IPS-15b (cell line): ENCODE results near the gene ITPR3.

Experiments
- H3K27me3 ChIP-seq: one replicate; pipeline ENCODE4 v1.6.1; 2013; ENCODE audit warnings: low read length; ENCODE audit not compliant: control insufficient read depth, insufficient read depth
- H3K36me3 ChIP-seq: one replicate; pipeline ENCODE4 v1.6.1; 2013; ENCODE audit warnings: low read length; ENCODE audit not compliant: control insufficient read depth, insufficient read depth
- H3K4me1 ChIP-seq: one replicate; pipeline ENCODE4 v1.6.1; 2013; ENCODE audit warnings: mild to moderate bottlenecking, low read length; ENCODE audit not compliant: control insufficient read depth, insufficient read depth
- H3K4me3 ChIP-seq: one replicate; pipeline ENCODE4 v1.5.1; 2013; ENCODE audit warnings: low read depth, low read length
- H3K9ac ChIP-seq: one replicate; pipeline ENCODE4 v1.6.1; 2013; ENCODE audit warnings: low read depth, mild to moderate bottlenecking, low read length
- H3K9me3 ChIP-seq: one replicate; pipeline ENCODE4 v1.6.1; 2013; ENCODE audit warnings: mild to moderate bottlenecking, low read length; ENCODE audit not compliant: control insufficient read depth, insufficient read depth

The ITPR3 gene

GRCh38 chr6:33652002-33652401 lies 30.9 kb downstream of the ITPR3 start:
- Histone ChIP-seq H3K36me3 (peaks cover 9% of the 10 kb centered on the region), H3K9me3 (no peaks in the 10 kb centered on the region), H3K4me3 (no peak overlapping the region), H3K4me1 (no peaks in the 10 kb centered on the region), H3K27me3 (no peaks in the 10 kb centered on the region), H3K9ac (peak overlapping the region; percentile 54)

DNA sequence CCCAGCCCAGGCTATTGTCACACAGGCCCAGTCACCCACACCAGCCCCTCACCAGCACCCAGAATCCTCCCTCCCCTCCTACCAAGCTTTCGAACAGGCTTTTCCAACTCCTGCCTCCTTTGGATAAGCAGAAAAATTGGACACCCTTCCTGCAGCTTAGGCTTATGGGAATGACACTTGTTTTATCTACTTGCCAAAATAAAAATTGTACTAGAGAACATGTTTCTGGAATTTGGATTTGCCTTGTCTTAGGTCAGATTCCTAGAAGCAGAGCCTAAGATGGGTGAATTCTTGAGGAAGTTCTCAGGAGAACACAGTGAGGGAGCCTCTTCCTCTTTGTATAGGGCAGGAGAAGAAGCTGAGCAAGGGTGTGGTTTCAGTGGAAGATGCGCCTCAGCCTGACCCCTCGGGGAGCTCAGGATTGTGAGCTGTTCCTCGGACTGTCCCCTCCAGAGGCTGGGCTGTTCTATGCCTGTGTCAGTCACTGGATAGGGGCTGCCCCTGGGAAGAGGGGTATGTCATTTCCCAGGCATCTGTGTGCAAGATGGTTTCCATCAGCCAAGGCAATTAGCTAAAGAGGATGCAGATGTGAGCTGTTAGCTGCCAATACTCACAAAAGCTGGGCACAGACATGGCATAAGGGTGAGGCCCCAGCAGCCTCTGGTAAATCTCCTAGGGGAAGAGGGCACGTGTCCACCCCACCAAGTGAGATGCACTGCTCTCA lies 33.9 kb downstream of the ITPR3 start:
- H3K27me3 ChIP-seq: no peaks in the 10 kb centered on the region
- H3K36me3 ChIP-seq: peaks cover 26% of the 10 kb centered on the region
- H3K9me3 ChIP-seq: no peaks in the 10 kb centered on the region
- no peaks in the 10 kb centered on the region for H3K4me1 ChIP-seq
- H3K4me3 ChIP-seq: no peak overlapping the region
- H3K9ac ChIP-seq: no peak overlapping the region

- Histone ChIP-seq H3K36me3 (peaks cover 27% of the 10 kb centered on the region), H3K4me1 (no peaks in the 10 kb centered on the region), H3K27me3 (no peaks in the 10 kb centered on the region), H3K4me3 (no peak overlapping the region), H3K9me3 (no peaks in the 10 kb centered on the region), H3K9ac (no peak overlapping the region)
Measured at GRCh38 chr6:33656844-33657243, 35.7 kb downstream of the ITPR3 start.

DNA sequence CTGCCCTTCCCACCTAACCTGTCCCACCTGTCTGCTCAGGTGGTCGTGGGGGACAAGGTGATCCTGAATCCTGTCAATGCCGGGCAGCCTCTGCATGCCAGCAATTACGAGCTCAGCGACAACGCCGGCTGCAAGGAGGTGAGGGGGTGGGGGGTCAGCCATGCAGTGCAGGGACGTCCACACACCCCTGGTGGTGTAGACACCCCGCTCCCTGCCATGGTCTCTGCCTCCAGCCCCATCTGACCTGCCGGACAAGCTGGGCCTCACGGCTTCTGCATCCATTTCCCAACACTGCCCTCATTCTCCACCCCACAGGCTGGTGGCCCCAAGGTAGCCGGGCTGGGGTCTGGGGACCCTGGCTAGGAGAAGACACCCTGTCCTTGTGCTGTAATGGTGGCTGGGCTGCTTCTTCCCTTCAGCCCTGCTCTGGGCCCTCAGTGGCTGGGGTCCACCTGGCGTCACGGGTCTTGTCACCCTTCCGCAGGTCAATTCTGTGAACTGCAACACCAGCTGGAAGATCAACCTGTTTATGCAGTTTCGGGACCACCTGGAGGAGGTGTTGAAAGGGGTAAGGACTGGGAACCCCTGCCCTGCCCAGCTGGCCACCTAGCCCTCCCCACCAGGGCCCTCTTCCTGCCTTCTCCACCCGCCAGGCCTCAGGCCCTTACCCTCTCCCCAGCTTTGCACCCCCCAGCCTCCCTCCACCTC lies 38.0 kb downstream of the ITPR3 start:
- H3K9me3 ChIP-seq: no peaks in the 10 kb centered on the region
- H3K4me3 ChIP-seq: no peak overlapping the region
- no peak overlapping the region for H3K9ac ChIP-seq
- H3K4me1 ChIP-seq: no peaks in the 10 kb centered on the region
- H3K27me3 ChIP-seq: no peaks in the 10 kb centered on the region
- H3K36me3 ChIP-seq: peaks cover 31% of the 10 kb centered on the region

- H3K9me3 ChIP-seq: no peaks in the 10 kb centered on the region
- H3K27me3 ChIP-seq: no peaks in the 10 kb centered on the region
- no peaks in the 10 kb centered on the region for H3K4me1 ChIP-seq
- peaks cover 35% of the 10 kb centered on the region for H3K36me3 ChIP-seq
- H3K4me3 ChIP-seq: no peak overlapping the region
- H3K9ac ChIP-seq: no peak overlapping the region
Measured at GRCh38 chr6:33659986-33660385, 38.9 kb downstream of the ITPR3 start.

GRCh38 chr6:33661106-33661838 lies 40.1 kb downstream of the ITPR3 start:
- Histone ChIP-seq H3K4me1 (no peaks in the 10 kb centered on the region), H3K9ac (no peak overlapping the region), H3K27me3 (no peaks in the 10 kb centered on the region), H3K36me3 (peaks cover 36% of the 10 kb centered on the region), H3K4me3 (no peak overlapping the region), H3K9me3 (no peaks in the 10 kb centered on the region)

- Histone ChIP-seq H3K4me1 (no peaks in the 10 kb centered on the region), H3K4me3 (no peak overlapping the region), H3K9me3 (no peaks in the 10 kb centered on the region), H3K36me3 (peaks cover 43% of the 10 kb centered on the region), H3K9ac (no peak overlapping the region), H3K27me3 (no peaks in the 10 kb centered on the region)
Measured at GRCh38 chr6:33662318-33662717, 41.2 kb downstream of the ITPR3 start.

GRCh38 chr6:33663028-33663427 lies 41.9 kb downstream of the ITPR3 start:
- Histone ChIP-seq H3K4me3 (no peak overlapping the region), H3K27me3 (no peaks in the 10 kb centered on the region), H3K36me3 (peaks cover 44% of the 10 kb centered on the region), H3K4me1 (no peaks in the 10 kb centered on the region), H3K9me3 (no peaks in the 10 kb centered on the region), H3K9ac (no peak overlapping the region)

GRCh38 chr6:33663727-33664449 lies 42.8 kb downstream of the ITPR3 start:
- Histone ChIP-seq H3K4me3 (no peak overlapping the region), H3K9ac (no peak overlapping the region), H3K36me3 (peaks cover 45% of the 10 kb centered on the region), H3K27me3 (no peaks in the 10 kb centered on the region), H3K4me1 (no peaks in the 10 kb centered on the region), H3K9me3 (no peaks in the 10 kb centered on the region)

DNA sequence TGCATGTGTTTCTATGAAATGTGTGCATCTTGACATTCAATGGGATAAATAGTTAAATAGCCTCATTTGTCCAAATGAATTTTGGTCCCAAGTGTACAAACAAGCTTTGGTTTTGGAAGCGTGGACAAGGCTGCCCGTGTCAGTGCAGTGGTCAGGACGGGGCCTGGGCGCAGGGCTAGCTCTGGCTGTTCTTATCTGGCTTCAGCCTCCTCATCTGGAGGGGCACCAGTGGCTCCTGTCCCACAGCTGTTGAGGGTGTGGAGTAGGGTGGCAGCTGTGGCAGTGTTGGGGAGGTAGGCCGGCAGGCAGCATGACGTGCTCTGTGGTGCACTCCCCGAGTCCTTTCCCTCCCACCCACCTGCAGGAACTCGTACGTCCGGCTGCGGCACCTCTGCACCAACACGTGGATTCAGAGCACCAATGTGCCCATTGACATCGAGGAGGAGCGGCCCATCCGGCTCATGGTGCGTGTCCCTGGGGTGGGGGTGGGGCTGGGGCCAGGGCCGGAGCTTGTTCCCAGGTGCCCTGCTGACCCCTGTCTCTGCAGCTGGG lies 43.5 kb downstream of the ITPR3 start:
- Histone ChIP-seq H3K9ac (no peak overlapping the region), H3K4me1 (no peaks in the 10 kb centered on the region), H3K27me3 (no peaks in the 10 kb centered on the region), H3K9me3 (no peaks in the 10 kb centered on the region), H3K36me3 (peaks cover 44% of the 10 kb centered on the region), H3K4me3 (no peak overlapping the region)

DNA sequence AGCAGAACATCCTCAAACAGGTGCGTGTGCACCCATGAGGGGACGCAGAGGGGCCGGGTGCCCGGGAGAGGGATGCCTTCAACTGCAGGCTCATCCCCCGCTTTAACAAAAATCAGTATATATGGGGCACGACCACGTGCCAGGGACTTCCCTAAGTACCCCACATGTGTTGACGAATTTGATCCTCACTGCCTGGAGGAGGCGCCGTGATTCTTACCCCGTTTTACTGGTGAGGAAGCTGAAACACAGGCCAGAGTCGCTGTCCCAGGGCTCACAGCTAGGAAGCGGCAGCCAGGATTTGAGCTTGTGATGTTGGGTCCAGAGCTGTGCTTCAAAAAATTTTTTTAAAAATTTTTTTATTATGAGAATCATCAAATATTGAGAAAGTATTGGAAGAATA lies 44.8 kb downstream of the ITPR3 start:
- Histone ChIP-seq H3K36me3 (peaks cover 52% of the 10 kb centered on the region), H3K9me3 (no peaks in the 10 kb centered on the region), H3K9ac (no peak overlapping the region)

More for the DNA sequence above, 44.8 kb downstream of the ITPR3 start:
- Histone ChIP-seq H3K27me3 (no peaks in the 10 kb centered on the region), H3K4me3 (no peak overlapping the region), H3K4me1 (no peaks in the 10 kb centered on the region)
